ENCODE data around the gene MTMR10.

DNA sequence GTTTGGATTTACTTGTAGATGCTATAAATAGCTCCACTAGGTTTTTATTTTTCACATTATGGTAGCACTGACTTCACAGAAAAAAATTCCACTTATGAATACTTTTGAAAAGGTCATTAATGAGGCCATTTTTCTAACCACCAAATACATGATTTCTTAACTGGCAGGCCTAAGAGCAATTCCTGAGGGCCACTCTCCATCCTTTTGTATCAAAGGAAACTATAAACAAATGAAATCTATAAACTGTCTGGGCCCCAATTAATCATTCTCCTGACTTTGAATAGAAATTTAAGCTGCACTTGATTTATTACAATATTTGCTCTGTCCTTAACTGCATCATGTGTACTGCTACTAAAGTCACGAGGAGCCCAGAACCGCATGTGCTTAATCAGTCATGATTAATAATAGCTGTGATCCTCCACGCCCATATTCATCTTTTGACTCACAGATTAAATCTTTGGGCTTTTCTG lies 25.1 kb upstream of the MTMR10 start:
- TF ChIP-seq, protein P1, sequence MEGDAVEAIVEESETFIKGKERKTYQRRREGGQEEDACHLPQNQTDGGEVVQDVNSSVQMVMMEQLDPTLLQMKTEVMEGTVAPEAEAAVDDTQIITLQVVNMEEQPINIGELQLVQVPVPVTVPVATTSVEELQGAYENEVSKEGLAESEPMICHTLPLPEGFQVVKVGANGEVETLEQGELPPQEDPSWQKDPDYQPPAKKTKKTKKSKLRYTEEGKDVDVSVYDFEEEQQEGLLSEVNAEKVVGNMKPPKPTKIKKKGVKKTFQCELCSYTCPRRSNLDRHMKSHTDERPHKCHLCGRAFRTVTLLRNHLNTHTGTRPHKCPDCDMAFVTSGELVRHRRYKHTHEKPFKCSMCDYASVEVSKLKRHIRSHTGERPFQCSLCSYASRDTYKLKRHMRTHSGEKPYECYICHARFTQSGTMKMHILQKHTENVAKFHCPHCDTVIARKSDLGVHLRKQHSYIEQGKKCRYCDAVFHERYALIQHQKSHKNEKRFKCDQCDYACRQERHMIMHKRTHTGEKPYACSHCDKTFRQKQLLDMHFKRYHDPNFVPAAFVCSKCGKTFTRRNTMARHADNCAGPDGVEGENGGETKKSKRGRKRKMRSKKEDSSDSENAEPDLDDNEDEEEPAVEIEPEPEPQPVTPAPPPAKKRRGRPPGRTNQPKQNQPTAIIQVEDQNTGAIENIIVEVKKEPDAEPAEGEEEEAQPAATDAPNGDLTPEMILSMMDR (IDR thresholded peaks at IDR 0.05): no peak
- TF ChIP-seq POLR2A (IDR thresholded peaks at IDR 0.05): no peak
